ENCODE results near the gene WRNIP1.
A peak's percentile ranks its signal among the peaks of the same experiment; 100 is the strongest.
"Not testable (repeated sequence)": the region's sequence is repeated elsewhere in the genome, so short reads cannot be mapped to it uniquely, and the experiment has no call there.

Gene WRNIP1

DNA sequence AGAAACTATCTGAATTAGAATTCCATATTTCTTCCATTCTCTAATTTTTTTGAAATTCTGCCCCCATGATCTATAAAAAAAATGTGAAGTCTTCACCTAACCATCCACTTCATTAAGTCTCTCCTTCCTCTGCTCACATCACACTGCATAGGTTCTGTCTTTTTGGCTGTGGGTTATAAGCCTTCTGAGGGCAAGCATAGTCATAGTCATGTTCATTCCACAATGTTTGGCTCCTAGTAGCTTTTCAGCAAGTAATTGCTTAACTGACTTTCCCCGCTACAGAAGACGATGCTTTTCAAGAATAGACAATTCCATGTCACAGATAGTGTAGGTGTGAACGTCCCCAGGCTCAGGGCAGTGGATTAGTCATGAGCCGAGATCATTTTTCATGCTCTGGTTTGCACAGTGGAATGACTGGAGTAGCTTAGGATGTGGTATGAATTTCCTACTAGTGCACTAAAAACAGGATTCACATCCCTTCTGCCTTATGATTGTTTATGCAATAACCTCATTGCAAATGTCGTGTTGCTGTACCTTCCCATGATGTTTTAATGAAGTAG, 29.1 kb downstream of the WRNIP1 start:
- H3K27ac Mint-ChIP-seq = no peak overlapping the region
- no peaks in the 10 kb centered on the region for H3K27me3 Mint-ChIP-seq
- no peaks in the 10 kb centered on the region for H3K9me3 Mint-ChIP-seq
- ATAC-seq (replicated peaks) (no peak), DNase-seq (no peak)
- H3K4me3 Mint-ChIP-seq = no peak overlapping the region
- peaks cover 28 to 59% of the 10 kb centered on the region in 2 donors for H3K4me1 Mint-ChIP-seq
- H3K36me3 Mint-ChIP-seq = peaks cover 10 to 14% of the 10 kb centered on the region in 2 donors

DNA sequence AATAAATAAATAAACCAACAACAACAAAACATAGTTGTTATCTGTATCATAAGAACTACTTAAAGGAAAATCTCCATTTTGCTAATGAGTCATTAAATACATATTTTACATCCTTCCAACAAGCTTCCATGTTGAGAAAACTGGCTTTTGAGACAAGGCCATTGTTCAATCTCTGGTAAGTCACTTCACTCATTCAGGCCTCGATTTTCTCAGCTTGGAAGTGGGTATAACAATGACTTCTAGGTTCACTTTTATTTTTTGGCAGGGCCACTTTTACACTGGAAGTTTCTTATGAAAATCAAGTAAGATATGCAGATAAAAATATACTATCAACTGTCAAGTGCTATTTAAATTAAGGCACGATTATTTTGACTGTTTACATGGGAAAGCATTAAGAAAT, 30.0 kb downstream of the WRNIP1 start:
- H3K27ac Mint-ChIP-seq = no peak overlapping the region
- ATAC-seq (replicated peaks) (no peak), DNase-seq (no peak)
- H3K9me3 Mint-ChIP-seq = no peaks in the 10 kb centered on the region
- no peak overlapping the region for H3K4me3 Mint-ChIP-seq
- peaks cover 13 to 17% of the 10 kb centered on the region in 2 donors for H3K36me3 Mint-ChIP-seq
- peaks cover 32 to 66% of the 10 kb centered on the region in 2 donors for H3K4me1 Mint-ChIP-seq
- H3K27me3 Mint-ChIP-seq = no peaks in the 10 kb centered on the region

DNA sequence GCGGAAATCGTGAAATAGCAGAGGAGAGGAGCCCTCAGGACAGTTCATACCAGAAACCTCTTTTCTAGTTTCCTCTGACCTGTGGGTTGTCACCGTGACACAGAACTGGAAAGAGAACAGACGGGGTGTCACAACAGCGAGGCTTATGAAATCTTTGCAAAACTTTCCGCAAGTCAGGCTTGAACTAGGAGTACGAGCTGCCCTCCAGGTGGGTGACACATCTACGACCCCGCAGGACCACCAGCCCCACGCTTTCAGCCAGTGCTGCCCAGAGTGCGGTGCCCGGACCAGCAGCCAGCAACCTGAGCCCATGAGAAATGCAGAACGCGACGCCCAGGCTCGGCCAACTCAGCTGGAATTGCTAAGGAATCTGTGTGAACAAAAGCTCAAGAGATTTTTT, 30.8 kb downstream of the WRNIP1 start:
- no peak for DNase-seq
- H3K4me3 Mint-ChIP-seq = no peak overlapping the region
- no peak overlapping the region for H3K27ac Mint-ChIP-seq
- H3K27me3 Mint-ChIP-seq = no peaks in the 10 kb centered on the region
- H3K4me1 Mint-ChIP-seq = peaks cover 32 to 60% of the 10 kb centered on the region in 2 donors
- ATAC-seq (replicated peaks) = no peak
- no peaks in the 10 kb centered on the region for H3K9me3 Mint-ChIP-seq
- H3K36me3 Mint-ChIP-seq = peaks cover 13 to 17% of the 10 kb centered on the region in 2 donors

DNA sequence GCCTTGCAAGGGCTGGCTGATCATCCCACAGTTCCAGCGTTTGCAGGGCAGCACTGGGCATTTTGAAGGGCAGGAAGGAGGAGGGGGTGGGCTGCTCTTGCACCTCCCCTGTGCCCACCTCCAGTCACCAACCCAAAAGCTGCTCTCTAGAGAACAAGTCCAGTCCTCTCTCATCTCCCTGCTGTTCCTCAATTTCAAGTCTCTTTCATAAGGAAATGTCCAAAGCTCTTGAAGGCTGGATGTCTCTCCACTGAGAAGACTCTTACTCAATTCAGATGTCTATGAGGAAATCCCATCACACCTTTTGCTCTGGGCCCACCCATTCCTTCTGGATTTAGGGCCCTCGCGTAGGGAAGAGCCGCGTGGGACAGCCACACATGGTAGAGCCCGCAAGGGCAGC, 31.7 kb downstream of the WRNIP1 start:
- Mint-ChIP-seq H3K27me3 (no peaks in the 10 kb centered on the region), H3K4me1 (peaks cover 28 to 51% of the 10 kb centered on the region in 2 donors), H3K27ac (peak overlapping the region; percentile 68), H3K9me3 (no peaks in the 10 kb centered on the region), H3K4me3 (no peak overlapping the region), H3K36me3 (peaks cover 10 to 18% of the 10 kb centered on the region in 2 donors)
- ATAC-seq (replicated peaks) (no peak), DNase-seq (no peak)

DNA sequence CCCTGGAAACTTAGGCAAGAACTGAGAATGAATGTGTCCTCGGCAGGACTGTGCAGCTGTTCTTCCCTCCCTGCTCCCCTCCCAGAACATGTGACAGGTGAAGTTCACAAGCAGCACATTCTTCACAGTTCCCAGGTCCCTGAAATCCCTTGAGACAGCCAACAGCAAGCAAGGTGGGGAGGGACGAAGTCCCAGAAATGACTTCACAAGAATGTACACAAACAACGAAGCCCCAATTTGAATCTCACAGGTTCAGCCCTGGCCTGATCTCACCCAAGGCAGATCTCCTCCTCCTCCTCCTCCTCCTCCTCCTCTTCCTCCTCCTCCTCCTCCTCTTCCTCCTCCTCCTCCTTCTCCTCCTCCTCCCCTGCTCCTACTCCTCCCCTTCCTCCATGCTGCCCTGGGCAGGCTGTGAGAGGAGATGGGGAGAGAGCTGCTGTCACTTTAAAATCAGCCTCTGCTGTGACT, 32.4 kb downstream of the WRNIP1 start:
- Mint-ChIP-seq H3K36me3 (peaks cover 10 to 19% of the 10 kb centered on the region in 2 donors), H3K4me3 (no peak overlapping the region), H3K27ac (no peak overlapping the region), H3K27me3 (no peaks in the 10 kb centered on the region), H3K4me1 (peaks cover 24 to 44% of the 10 kb centered on the region in 2 donors), H3K9me3 (no peaks in the 10 kb centered on the region)
- no peak for DNase-seq
- ATAC-seq (replicated peaks) = no peak

DNA sequence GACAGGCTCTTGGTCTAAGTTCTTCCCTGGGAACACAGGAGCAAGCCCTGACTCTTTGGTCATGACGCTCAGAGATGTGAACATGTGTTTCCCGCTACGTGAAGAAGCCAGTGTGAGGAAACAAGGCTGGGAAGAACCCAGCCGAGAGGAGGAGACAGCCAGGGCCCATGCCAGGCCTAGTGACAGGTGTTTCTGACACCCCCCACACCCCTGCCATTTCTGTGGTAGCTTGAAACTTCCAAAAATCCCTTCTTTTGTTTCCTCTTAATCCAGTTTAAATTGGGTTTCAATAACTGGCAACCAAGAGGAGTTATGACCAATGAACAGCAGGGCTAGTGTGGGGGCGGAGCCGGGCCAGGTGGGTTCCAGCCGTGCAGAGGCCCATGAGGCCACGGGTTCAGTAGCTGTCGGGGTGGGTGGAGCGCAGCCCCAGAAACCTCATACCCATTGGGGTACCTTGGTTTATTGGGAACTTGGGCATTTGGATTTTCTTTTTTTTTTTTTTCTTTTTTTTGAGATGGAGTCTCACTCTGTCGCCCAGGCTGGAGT, 33.5 kb downstream of the WRNIP1 start:
- Mint-ChIP-seq H3K4me1 (peaks cover 16 to 34% of the 10 kb centered on the region in 2 donors), H3K36me3 (peaks cover 10 to 19% of the 10 kb centered on the region in 2 donors), H3K27ac (no peak overlapping the region), H3K4me3 (no peak overlapping the region), H3K27me3 (no peaks in the 10 kb centered on the region), H3K9me3 (no peaks in the 10 kb centered on the region)
- no peak for ATAC-seq (replicated peaks)
- DNase-seq = no peak

DNA sequence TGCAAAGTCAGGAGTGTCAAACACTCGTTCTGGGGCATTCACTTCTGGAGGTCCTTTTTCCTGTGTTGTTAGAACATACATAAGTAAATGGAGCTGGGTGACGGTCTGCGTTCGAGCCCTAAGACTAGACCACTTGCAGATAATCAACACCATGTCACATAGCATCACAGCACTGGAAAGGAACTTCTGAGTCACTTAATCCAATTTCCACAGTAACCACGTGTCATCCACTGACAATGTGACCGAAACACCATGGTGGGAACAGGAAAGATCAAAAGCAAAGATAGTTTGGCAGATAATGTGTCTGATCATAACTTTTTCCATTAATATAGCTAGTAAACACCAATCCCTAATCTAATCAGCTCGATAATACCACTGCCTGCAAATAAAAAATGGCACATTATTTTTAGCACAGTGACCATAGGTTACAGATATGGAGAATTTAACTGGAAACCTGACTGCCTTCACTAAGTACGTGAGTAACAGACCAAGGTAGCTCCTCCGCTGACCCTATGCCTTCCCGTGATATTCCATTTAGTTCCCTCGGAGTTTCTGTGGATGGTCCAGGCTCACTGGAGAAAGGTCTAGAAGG, 34.8 kb downstream of the WRNIP1 start:
- H3K4me3 Mint-ChIP-seq = no peak overlapping the region
- ATAC-seq (replicated peaks) = no peak
- no peak for DNase-seq
- H3K27me3 Mint-ChIP-seq = no peaks in the 10 kb centered on the region
- peaks cover 10 to 19% of the 10 kb centered on the region in 2 donors for H3K36me3 Mint-ChIP-seq
- H3K9me3 Mint-ChIP-seq = no peaks in the 10 kb centered on the region
- peak overlapping the region; percentile 14 for H3K27ac Mint-ChIP-seq
- H3K4me1 Mint-ChIP-seq = peaks cover 11 to 27% of the 10 kb centered on the region in 2 donors

DNA sequence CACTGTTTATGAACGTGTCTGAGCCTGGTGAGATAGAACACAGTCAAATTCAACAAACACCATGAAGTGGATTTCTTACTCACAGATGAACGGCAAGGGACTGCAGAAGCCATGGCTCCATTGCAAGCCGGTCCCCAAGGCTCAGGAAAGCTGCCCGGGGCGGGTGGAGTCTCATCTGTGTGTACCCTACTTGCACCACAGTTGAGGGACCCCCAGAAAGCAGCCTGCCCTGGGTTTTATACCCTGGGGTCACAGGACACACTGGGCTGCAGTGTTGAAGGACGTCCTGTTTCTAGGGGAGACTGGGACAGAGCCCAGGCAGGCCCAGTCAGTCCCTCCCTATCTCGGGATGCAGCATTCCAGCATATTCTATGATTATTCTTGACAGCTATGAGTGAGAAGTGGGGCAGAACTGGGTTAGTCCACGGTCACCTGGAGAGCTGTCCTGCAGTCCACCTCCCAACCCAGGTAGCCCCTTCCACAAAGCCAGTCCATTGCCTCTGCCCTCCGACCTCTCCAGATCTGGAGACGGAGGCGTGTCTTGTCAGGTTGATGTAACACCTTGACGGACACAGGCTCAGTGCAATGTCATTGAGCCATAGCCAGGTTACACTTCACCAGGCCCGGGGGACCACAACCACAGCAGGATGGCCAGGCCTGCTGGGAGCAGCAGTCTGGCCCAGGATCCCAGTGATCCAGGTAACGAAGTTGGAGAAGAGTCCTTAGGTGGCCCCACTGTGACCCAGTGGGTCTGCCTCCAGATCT, 35.5 kb downstream of the WRNIP1 start:
- peaks cover 11 to 27% of the 10 kb centered on the region in 2 donors for H3K4me1 Mint-ChIP-seq
- peaks cover 11 to 16% of the 10 kb centered on the region in 2 donors for H3K36me3 Mint-ChIP-seq
- no peak overlapping the region for H3K4me3 Mint-ChIP-seq
- DNase-seq = no peak
- H3K27ac Mint-ChIP-seq = no peak overlapping the region
- no peaks in the 10 kb centered on the region for H3K27me3 Mint-ChIP-seq
- no peaks in the 10 kb centered on the region for H3K9me3 Mint-ChIP-seq
- no peak for ATAC-seq (replicated peaks)

DNA sequence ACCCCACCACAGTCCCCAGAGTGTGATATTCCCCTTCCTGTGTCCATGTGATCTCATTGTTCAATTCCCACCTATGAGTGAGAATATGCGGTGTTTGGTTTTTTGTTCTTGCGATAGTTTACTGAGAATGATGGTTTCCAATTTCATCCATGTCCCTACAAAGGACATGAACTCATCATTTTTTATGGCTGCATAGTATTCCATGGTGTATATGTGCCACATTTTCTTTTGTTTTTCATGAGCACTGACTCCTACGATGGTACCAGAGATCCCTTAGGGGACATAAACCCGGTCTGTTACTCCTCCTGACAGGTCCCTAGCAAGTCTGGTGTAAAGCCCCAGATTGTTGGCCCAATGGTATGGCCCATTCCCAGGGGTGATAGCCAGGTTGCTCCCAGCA, 36.5 kb downstream of the WRNIP1 start:
- not testable (repeated sequence) for ATAC-seq (replicated peaks); DNase-seq; H3K9me3 Mint-ChIP-seq; H3K27me3 Mint-ChIP-seq; H3K27ac Mint-ChIP-seq; H3K4me3 Mint-ChIP-seq
- H3K4me1 Mint-ChIP-seq = peaks cover 13 to 27% of the 10 kb centered on the region in 2 donors
- H3K36me3 Mint-ChIP-seq = peaks cover 13 to 15% of the 10 kb centered on the region in 2 donors

DNA sequence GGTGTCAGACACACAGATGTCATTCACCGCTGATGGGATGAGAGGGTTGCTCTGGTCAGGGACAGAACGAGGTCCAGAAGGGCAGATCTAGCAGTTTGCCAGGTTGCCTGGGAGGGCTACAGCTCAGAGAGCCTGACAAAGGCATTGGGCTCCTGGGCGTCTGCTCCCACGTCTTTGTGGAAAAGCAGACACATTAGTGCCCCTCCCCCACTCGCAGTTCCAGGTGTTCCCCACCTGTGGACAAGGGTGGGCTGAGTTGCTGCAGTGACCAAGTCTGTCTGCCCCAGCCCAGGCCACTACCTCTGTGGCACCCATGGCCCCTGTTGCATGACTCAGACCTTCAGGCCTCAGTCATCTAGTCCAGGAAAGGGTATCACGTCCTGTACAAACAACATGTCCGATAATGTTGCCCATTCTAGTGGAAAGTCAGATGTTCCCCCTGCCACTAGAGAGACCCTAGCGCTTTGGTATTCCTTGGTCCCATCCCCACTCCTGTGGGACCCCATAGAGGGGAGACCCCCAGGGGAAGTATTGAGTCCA, 37.4 kb downstream of the WRNIP1 start:
- Mint-ChIP-seq H3K4me3 (no peak overlapping the region), H3K36me3 (peaks cover 12 to 18% of the 10 kb centered on the region in 2 donors), H3K27me3 (no peaks in the 10 kb centered on the region), H3K9me3 (no peaks in the 10 kb centered on the region), H3K4me1 (peaks cover 9 to 27% of the 10 kb centered on the region in 2 donors), H3K27ac (no peak overlapping the region)
- ATAC-seq (replicated peaks) (no peak), DNase-seq (no peak)

DNA sequence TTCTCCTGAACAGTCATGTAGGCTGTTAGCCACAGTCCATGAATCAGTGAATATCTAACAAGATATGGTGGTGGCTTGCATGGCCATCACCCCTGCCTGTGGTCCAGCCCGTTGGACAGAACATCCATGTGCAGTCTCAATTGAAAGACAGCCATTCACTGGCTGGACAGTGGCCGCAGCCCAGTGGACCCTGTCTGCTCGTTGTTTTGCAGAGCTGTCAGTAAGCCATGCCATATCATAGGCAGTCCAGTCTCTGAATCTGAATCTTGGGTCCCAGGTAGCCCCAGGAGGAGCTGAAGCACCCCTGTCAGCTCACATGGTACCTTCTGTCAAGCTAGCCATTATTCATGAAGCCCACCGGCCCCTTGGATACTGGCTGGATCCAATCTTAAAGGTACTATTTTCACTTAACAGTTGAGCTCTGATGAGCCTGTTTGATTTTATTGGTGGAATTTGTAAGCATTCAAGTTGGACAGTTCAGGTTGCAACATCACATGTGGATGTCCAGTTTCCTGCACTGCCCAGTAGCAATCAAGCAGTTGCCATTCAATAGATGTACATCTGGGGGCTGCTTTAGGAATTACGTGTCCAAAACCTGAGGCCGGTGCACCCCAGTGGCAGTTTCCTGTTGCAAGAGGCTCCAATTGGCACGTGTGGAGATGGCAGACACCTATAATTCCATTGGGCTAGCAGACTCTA, 38.7 kb downstream of the WRNIP1 start:
- H3K36me3 Mint-ChIP-seq = peaks cover 13 to 18% of the 10 kb centered on the region in 2 donors
- DNase-seq = no peak
- H3K27me3 Mint-ChIP-seq = no peaks in the 10 kb centered on the region
- no peaks in the 10 kb centered on the region for H3K9me3 Mint-ChIP-seq
- H3K27ac Mint-ChIP-seq = no peak overlapping the region
- no peak for ATAC-seq (replicated peaks)
- H3K4me3 Mint-ChIP-seq = no peak overlapping the region
- H3K4me1 Mint-ChIP-seq = peaks cover 9 to 23% of the 10 kb centered on the region in 2 donors

DNA sequence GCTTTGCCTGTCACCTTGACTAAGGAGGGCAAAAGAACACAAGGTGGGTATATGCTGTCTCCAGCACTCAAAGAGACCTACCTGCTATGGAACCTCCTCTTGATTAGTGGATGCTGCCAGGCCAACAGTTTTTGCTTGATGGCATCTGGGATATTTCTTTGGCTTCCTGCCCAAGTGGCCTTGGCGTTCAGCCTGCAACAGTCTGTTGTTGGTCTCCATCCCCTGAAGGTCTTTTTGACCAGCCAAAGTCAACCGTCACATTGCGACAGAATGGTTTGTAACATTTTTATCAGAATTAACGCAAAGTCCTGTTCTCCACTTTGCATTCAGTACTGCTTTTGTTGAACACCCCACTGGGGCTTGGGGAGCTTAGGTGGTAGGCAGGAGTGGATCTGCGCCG, 39.3 kb downstream of the WRNIP1 start:
- no peak for ATAC-seq (replicated peaks)
- no peaks in the 10 kb centered on the region for H3K27me3 Mint-ChIP-seq
- no peaks in the 10 kb centered on the region for H3K9me3 Mint-ChIP-seq
- no peak overlapping the region for H3K27ac Mint-ChIP-seq
- H3K4me3 Mint-ChIP-seq = no peak overlapping the region
- DNase-seq = no peak
- H3K36me3 Mint-ChIP-seq = peaks cover 12 to 18% of the 10 kb centered on the region in 2 donors
- H3K4me1 Mint-ChIP-seq = peaks cover 9 to 20% of the 10 kb centered on the region in 2 donors

DNA sequence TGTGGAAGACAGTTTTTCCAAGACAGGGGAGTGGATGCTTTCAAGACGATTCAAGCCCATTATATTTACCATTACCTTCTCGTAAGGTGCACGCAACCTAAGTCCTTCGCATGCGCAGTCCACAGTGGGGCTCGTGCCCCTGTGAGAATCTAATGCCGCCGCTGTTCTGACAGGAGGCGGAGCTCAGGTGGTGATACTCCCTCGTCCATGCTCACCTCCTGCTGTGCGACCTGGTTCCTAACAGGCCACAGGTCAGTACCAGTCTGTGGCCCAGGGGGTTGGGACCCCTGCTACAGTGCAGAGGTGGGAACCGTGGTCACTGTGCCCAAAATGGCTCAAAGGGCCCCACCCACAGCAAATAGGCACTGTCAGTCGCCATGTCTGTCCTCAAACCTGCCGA, 39.8 kb downstream of the WRNIP1 start:
- H3K27ac Mint-ChIP-seq = no peak overlapping the region
- H3K4me3 Mint-ChIP-seq = no peak overlapping the region
- DNase-seq (no peak), ATAC-seq (replicated peaks) (no peak)
- peaks cover 10 to 15% of the 10 kb centered on the region in 2 donors for H3K4me1 Mint-ChIP-seq
- H3K27me3 Mint-ChIP-seq = no peaks in the 10 kb centered on the region
- H3K36me3 Mint-ChIP-seq = peaks cover 11 to 15% of the 10 kb centered on the region in 2 donors
- no peaks in the 10 kb centered on the region for H3K9me3 Mint-ChIP-seq

DNA sequence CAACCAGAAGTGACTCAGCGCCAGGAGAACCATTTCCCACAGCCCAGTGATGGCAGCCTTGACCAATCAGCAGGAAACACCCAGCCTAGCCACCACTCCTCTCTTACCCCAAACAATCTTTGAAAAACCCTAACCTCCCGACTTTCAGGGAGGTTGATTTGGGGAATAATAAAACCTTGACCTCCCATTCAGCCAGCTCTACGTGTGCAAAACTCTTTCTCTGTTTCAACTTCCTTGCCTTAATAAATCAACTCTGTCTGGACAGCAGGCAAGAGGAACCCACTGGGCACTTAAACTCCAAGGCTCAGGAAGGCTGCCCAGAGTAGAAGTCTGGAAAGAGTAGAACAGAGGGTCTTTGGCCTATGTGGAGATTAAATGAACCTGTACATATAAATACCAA, 41.5 kb downstream of the WRNIP1 start:
- Mint-ChIP-seq H3K27me3 (no peaks in the 10 kb centered on the region), H3K4me3 (no peak overlapping the region), H3K36me3 (peaks cover 14 to 15% of the 10 kb centered on the region in 2 donors), H3K27ac (no peak overlapping the region), H3K4me1 (peaks cover 7 to 12% of the 10 kb centered on the region in 2 donors), H3K9me3 (no peaks in the 10 kb centered on the region)
- ATAC-seq (replicated peaks) (no peak), DNase-seq (no peak)
